ENCODE measurements around the gene SUPT16H. TPM values are rescaled to one million over a fixed set of nuclear protein-coding genes. Genes with fewer than 3 reads are reported as not detected.
A peak's percentile ranks its signal among the peaks of the same experiment; 100 is the strongest.

Gene SUPT16H
- total RNA-seq, result 100 to 1,000 TPM in 1 of 5 experiments, 10 to 100 TPM in 4; 46.1 to 104 (median 78.6) TPM
- polyA plus RNA-seq, result 10 to 100 TPM; 78.2 to 80.9 TPM
- total RNA-seq, result 109 reads per million, percentile 86 among the genes with 10 or more reads in this experiment

DNA sequence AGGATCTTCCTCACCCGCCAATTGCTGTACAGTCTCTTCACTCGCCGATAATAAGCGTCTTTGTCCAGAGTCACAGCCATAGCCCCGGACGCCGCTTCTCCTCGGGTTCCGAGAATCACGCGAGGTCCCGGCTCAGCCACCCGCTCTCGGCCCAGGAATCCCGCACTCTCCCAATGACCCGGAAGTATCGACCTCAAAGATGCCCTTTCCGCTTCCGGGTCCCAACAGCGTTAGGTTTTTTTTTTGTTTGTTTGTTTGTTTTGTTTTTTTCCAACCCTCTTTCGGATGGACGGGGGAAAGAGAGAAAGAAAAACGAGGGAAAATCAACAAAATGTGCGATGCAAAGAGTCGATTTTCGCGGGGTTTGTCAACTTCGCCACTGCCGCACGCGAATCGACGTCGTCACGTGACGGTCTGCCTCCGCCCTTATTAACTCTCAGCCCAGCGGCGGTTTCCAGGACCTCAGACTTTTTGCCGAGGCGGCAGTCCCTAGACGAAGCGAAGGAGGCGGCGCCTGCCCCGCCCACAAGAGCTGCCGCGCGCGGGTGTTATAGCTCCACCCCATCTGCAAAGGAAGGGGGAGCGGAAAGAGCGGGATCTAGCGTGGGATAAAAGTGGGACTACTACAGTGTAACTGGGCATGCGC, at the start of gene SUPT16H:
Gene SUPT16H, minus strand, starts transcription at position 172 of the 646 bp plus-strand sequence. Its CDS starts 92 bp downstream, at position 80.
- H3K9me3 ChIP-seq (ENCODE audit: control insufficient read depth in 2 of 3, low read length in 3 of 3), result no peaks in the 10 kb centered on the region
- H3K4me1 ChIP-seq (ENCODE audit: control insufficient read depth in 2 of 2, insufficient read depth in 2 of 2, low read length in 2 of 2), result peaks cover 3 to 11% of the 10 kb centered on the region in 2 donors
- Mint-ChIP-seq H3K9me3 (no peaks in the 10 kb centered on the region), H3K36me3 (peaks cover 0 to 16% (median 4%) of the 10 kb centered on the region in 5 donors), H3K4me3 (peak within 1 kb of the TSS; percentile 92 to 99 (median 97)), H3K4me1 (peaks cover 26 to 52% (median 45%) of the 10 kb centered on the region in 7 donors), H3K27ac (peak within 1 kb of the TSS; percentile 97 to 100 (median 99)), H3K27me3 (no peaks in the 10 kb centered on the region)
- DNase-seq, result peak; percentile 78 to 91 (median 86)
- H3K36me3 ChIP-seq (ENCODE audit: control insufficient read depth in 2 of 3, insufficient read depth in 3 of 3, low read length in 3 of 3), result peaks cover 0 to 12% (median 0%) of the 10 kb centered on the region in 3 experiments
- CTCF ChIA-PET, result interaction anchor here (0.9 kb wide), 1 partner anchor 9 kb away, joined by 4 read pairs; no protein-coding TSS in a partner anchor
- peak; percentile 97 for ATAC-seq
- H3K4me3 ChIP-seq (ENCODE audit: low read length), result peak within 1 kb of the TSS; percentile 98
- H3K27me3 ChIP-seq (ENCODE audit: control insufficient read depth in 2 of 2, insufficient read depth in 2 of 2, low read length in 2 of 2), result no peaks in the 10 kb centered on the region
- H3K27ac ChIP-seq (ENCODE audit: low read depth, low read length), result peak within 1 kb of the TSS; percentile 87
- intact Hi-C loops (cut with micrococcal nuclease), result loop anchor here (1.0 to 5.0 kb wide), 13 partner anchors 53 to 923 kb away; partner anchors contain the start of genes CHD8 (in 2 of the 2), HNRNPC (in 2 of the 2), METTL3 (in 2 of the 2) and TOX4 (in 2 of the 2)
- POLR2A ChIA-PET, result interaction anchor here (0.7 to 1.4 kb wide), 7 partner anchors 9 to 127 kb away, joined by 3 to 10 read pairs (median 6); partner anchors contain the start of genes CHD8 and METTL3

DNA sequence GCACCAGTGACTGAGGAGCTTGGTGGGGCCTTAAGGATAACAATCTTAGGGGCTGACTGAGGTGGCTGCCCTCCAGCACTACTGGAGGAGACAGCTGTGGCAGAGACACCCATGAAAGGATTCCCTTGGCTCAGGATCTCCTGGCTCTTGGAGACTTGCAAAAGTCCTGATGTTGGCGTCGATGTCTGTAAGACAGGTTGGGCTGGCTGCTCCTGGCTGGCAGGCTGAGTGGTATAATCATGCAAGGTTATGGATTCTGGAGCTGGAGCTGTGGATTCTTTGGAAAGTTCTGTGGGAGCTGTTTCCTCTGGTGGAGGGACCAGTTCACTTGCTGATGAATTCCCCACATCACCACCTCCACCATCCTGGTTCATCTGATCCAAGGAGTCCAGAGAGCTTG, 47.3 kb upstream of the SUPT16H start:
- Mint-ChIP-seq H3K27ac (no peak overlapping the region), H3K9me3 (no peaks in the 10 kb centered on the region), H3K27me3 (no peaks in the 10 kb centered on the region), H3K4me3 (no peak overlapping the region), H3K36me3 (peaks cover 11 to 51% (median 20%) of the 10 kb centered on the region in 5 donors), H3K4me1 (peaks cover 31 to 56% (median 45%) of the 10 kb centered on the region in 7 donors)
- no peak for DNase-seq
- Histone ChIP-seq H3K4me1 (ENCODE audit: control insufficient read depth in 2 of 2, insufficient read depth in 2 of 2, low read length in 2 of 2) (peaks cover 2 to 11% of the 10 kb centered on the region in 2 donors), H3K4me3 (ENCODE audit: low read length) (no peak overlapping the region), H3K9me3 (ENCODE audit: control insufficient read depth in 2 of 3, low read length in 3 of 3) (no peaks in the 10 kb centered on the region), H3K36me3 (ENCODE audit: control insufficient read depth in 2 of 3, insufficient read depth in 3 of 3, low read length in 3 of 3) (peaks cover 17 to 50% (median 28%) of the 10 kb centered on the region in 3 experiments), H3K27me3 (ENCODE audit: control insufficient read depth in 2 of 2, insufficient read depth in 2 of 2, low read length in 2 of 2) (no peaks in the 10 kb centered on the region), H3K27ac (ENCODE audit: low read depth, low read length) (no peak overlapping the region)
- POLR2A ChIA-PET, result interaction anchor here (0.6 kb wide), 1 partner anchor 39 kb away, joined by 3 read pairs; no protein-coding TSS in a partner anchor
- CTCF ChIA-PET, result interaction anchor here (0.6 kb wide), 1 partner anchor 20 kb away, joined by 3 read pairs; no protein-coding TSS in a partner anchor
- no peak for ATAC-seq
- intact Hi-C loops (cut with micrococcal nuclease), result no loop called here

DNA sequence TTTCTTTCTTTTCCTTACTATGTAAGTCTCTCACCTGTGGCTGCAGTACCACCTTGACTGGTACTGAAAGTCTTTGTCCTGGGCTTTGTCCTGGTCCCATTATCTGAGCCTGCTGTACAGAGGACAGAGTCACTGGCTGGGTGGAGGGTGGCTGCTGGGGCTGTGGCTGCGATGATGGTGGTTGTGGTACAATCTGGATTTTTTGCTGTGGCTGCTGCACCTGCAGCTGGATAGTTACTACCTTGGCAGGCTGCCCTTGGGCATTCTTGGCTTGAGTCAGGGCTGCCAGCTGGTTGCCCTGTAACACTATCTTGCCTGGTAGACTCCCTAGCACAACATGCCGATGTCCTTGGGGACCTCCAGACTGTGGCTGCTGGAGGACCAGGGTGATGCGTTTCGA, 45.1 kb upstream of the SUPT16H start:
- Mint-ChIP-seq H3K36me3 (peaks cover 14 to 63% (median 24%) of the 10 kb centered on the region in 5 donors), H3K27ac (peak overlapping the region in 1 of 9 donors; percentile 38), H3K9me3 (no peaks in the 10 kb centered on the region), H3K4me3 (peak overlapping the region in 1 of 10 donors; percentile 3), H3K27me3 (no peaks in the 10 kb centered on the region), H3K4me1 (peaks cover 14 to 36% (median 25%) of the 10 kb centered on the region in 7 donors)
- ATAC-seq (no peak), DNase-seq (no peak)
- Histone ChIP-seq H3K27me3 (ENCODE audit: control insufficient read depth in 2 of 2, insufficient read depth in 2 of 2, low read length in 2 of 2) (no peaks in the 10 kb centered on the region), H3K9me3 (ENCODE audit: control insufficient read depth in 2 of 3, low read length in 3 of 3) (no peaks in the 10 kb centered on the region), H3K4me3 (ENCODE audit: low read length) (no peak overlapping the region), H3K27ac (ENCODE audit: low read depth, low read length) (no peak overlapping the region), H3K4me1 (ENCODE audit: control insufficient read depth in 2 of 2, insufficient read depth in 2 of 2, low read length in 2 of 2) (no peaks in the 10 kb centered on the region), H3K36me3 (ENCODE audit: control insufficient read depth in 2 of 3, insufficient read depth in 3 of 3, low read length in 3 of 3) (peaks cover 26 to 68% (median 42%) of the 10 kb centered on the region in 3 experiments)
- ChIA-PET CTCF (no interaction called here), POLR2A (no interaction called here)
- intact Hi-C loops (cut with micrococcal nuclease), result no loop called here

DNA sequence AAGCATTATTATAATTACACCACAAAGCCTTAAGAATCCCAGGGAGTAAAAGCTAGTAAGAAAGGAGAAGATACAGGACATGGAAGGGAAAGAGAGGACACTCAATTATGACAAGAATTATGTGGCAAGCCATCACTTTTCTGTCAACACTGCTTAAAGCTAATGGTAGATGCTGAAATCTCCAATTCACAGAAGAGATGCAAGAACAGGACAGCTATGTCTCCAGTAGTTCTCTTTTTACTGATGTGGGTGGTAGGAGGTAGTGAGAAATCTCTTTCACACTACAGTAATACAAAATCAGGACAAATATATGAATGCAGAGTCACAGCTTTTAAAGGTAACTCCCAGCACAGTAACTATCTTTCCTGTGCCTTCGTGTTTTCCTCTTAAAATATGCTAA, 42.9 kb upstream of the SUPT16H start:
- Mint-ChIP-seq H3K4me3 (no peak overlapping the region), H3K36me3 (peaks cover 14 to 67% (median 25%) of the 10 kb centered on the region in 5 donors)

DNA sequence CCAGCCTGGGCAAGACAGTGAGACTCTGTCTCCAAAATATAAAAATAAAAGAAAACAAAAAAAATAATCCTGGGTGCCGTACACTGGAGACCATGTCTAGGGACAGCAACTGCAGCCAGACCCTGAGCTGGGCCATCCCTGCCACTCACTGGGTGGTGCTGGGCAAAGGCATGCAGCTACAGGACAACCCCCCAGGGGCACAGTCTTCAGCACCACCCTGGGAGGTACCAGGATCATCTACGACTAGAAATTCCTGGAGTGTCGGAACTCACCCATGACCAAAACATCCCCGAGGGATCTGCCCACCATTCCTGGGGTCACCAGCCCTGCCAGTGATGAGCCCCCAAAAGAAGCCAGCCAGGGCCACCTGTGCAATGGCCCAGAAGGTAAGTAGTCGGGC, 35.7 kb upstream of the SUPT16H start:
- Histone ChIP-seq H3K36me3 (ENCODE audit: control insufficient read depth in 2 of 3, insufficient read depth in 3 of 3, low read length in 3 of 3) (peaks cover 33 to 63% (median 34%) of the 10 kb centered on the region in 3 experiments), H3K9me3 (ENCODE audit: control insufficient read depth in 2 of 3, low read length in 3 of 3) (no peaks in the 10 kb centered on the region), H3K4me3 (ENCODE audit: low read length) (no peak overlapping the region), H3K27ac (ENCODE audit: low read depth, low read length) (no peak overlapping the region), H3K27me3 (ENCODE audit: control insufficient read depth in 2 of 2, insufficient read depth in 2 of 2, low read length in 2 of 2) (no peaks in the 10 kb centered on the region), H3K4me1 (ENCODE audit: control insufficient read depth in 2 of 2, insufficient read depth in 2 of 2, low read length in 2 of 2) (no peaks in the 10 kb centered on the region)
- Mint-ChIP-seq H3K36me3 (peaks cover 9 to 42% (median 16%) of the 10 kb centered on the region in 5 donors), H3K4me3 (no peak overlapping the region), H3K4me1 (peaks cover 0 to 13% (median 1%) of the 10 kb centered on the region in 7 donors), H3K27me3 (no peaks in the 10 kb centered on the region), H3K9me3 (no peaks in the 10 kb centered on the region), H3K27ac (no peak overlapping the region)
- POLR2A ChIA-PET, result no interaction called here
- CTCF ChIA-PET, result no interaction called here
- ATAC-seq (no peak), DNase-seq (no peak)
- intact Hi-C loops (cut with micrococcal nuclease), result no loop called here

More for the DNA sequence above, 42.9 kb upstream of the SUPT16H start:
- CTCF ChIA-PET, result interaction anchor here (0.6 to 0.7 kb wide), 2 partner anchors 22 to 1347 kb away, joined by 3 to 4 read pairs; no protein-coding TSS in a partner anchor
- Mint-ChIP-seq H3K4me1 (peaks cover 3 to 21% (median 8%) of the 10 kb centered on the region in 7 donors), H3K27ac (peak overlapping the region in 1 of 9 donors; percentile 21), H3K9me3 (no peaks in the 10 kb centered on the region), H3K27me3 (no peaks in the 10 kb centered on the region)
- DNase-seq (no peak), ATAC-seq (no peak)
- intact Hi-C loops (cut with micrococcal nuclease), result no loop called here
- Histone ChIP-seq H3K27me3 (ENCODE audit: control insufficient read depth in 2 of 2, insufficient read depth in 2 of 2, low read length in 2 of 2) (no peaks in the 10 kb centered on the region), H3K4me1 (ENCODE audit: control insufficient read depth in 2 of 2, insufficient read depth in 2 of 2, low read length in 2 of 2) (no peaks in the 10 kb centered on the region), H3K9me3 (ENCODE audit: control insufficient read depth in 2 of 3, low read length in 3 of 3) (no peaks in the 10 kb centered on the region), H3K4me3 (ENCODE audit: low read length) (no peak overlapping the region), H3K36me3 (ENCODE audit: control insufficient read depth in 2 of 3, insufficient read depth in 3 of 3, low read length in 3 of 3) (peaks cover 38 to 87% (median 57%) of the 10 kb centered on the region in 3 experiments), H3K27ac (ENCODE audit: low read depth, low read length) (no peak overlapping the region)
- POLR2A ChIA-PET, result interaction anchor here (1.1 kb wide), 1 partner anchor 51 kb away, joined by 6 read pairs; the partner anchor contains the start of genes RAB2B and TOX4

DNA sequence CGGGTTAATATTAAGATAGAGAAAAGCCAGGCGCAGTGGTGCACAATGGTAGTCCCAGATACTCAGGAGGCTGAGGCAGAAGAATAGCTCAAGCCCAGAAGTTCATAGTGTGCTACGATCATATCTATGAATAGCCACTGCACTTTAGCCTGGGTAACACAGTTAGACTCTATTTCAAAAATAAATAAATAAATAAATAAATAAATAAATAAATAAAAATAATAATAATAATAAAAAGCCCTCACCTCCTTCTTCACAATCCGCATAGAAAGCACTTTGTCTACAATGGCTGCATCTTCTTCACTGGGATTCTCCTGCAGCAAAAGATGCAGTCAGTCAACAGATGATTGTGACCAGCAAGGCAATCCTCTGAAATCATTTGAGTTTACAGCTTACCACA, 31.5 kb upstream of the SUPT16H start:
- ATAC-seq (no peak), DNase-seq (no peak)
- no peaks in the 10 kb centered on the region for H3K27me3 Mint-ChIP-seq
- no peak overlapping the region for H3K27ac ChIP-seq (ENCODE audit: low read depth, low read length)
- peaks cover 15 to 50% (median 28%) of the 10 kb centered on the region in 5 donors for H3K36me3 Mint-ChIP-seq
- peaks cover 0 to 14% (median 0%) of the 10 kb centered on the region in 7 donors for H3K4me1 Mint-ChIP-seq
- H3K4me3 ChIP-seq (ENCODE audit: low read length), result no peak overlapping the region
- CTCF ChIA-PET, result no interaction called here
- intact Hi-C loops (cut with micrococcal nuclease), result loop anchor here in 1 of 2 donors (2.0 kb wide), 1 partner anchor 15 kb away; no protein-coding TSS in a partner anchor
- no peaks in the 10 kb centered on the region for H3K9me3 ChIP-seq (ENCODE audit: control insufficient read depth in 2 of 3, low read length in 3 of 3)
- peaks cover 38 to 69% (median 45%) of the 10 kb centered on the region in 3 experiments for H3K36me3 ChIP-seq (ENCODE audit: control insufficient read depth in 2 of 3, insufficient read depth in 3 of 3, low read length in 3 of 3)
- no peaks in the 10 kb centered on the region for H3K9me3 Mint-ChIP-seq
- no peaks in the 10 kb centered on the region for H3K27me3 ChIP-seq (ENCODE audit: control insufficient read depth in 2 of 2, insufficient read depth in 2 of 2, low read length in 2 of 2)
- H3K27ac Mint-ChIP-seq, result no peak overlapping the region
- POLR2A ChIA-PET, result interaction anchor here (0.5 kb wide), 1 partner anchor 192 kb away, joined by 4 read pairs; no protein-coding TSS in a partner anchor
- H3K4me3 Mint-ChIP-seq, result no peak overlapping the region
- H3K4me1 ChIP-seq (ENCODE audit: control insufficient read depth in 2 of 2, insufficient read depth in 2 of 2, low read length in 2 of 2), result no peaks in the 10 kb centered on the region
